Measurements from ENCODE around the gene PDE2A. TPM values are rescaled to one million over a fixed set of nuclear protein-coding genes. Genes with fewer than 3 reads are reported as not detected.

PDE2A gene
- total RNA-seq, 1 experiment from 2014 or later, result 3.7 TPM

- TF ChIP-seq, protein P1, sequence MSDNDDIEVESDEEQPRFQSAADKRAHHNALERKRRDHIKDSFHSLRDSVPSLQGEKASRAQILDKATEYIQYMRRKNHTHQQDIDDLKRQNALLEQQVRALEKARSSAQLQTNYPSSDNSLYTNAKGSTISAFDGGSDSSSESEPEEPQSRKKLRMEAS (CRISPR knock-in tag; IDR thresholded peaks at IDR 0.05), result no peak
- TF ChIP-seq, protein P2, sequence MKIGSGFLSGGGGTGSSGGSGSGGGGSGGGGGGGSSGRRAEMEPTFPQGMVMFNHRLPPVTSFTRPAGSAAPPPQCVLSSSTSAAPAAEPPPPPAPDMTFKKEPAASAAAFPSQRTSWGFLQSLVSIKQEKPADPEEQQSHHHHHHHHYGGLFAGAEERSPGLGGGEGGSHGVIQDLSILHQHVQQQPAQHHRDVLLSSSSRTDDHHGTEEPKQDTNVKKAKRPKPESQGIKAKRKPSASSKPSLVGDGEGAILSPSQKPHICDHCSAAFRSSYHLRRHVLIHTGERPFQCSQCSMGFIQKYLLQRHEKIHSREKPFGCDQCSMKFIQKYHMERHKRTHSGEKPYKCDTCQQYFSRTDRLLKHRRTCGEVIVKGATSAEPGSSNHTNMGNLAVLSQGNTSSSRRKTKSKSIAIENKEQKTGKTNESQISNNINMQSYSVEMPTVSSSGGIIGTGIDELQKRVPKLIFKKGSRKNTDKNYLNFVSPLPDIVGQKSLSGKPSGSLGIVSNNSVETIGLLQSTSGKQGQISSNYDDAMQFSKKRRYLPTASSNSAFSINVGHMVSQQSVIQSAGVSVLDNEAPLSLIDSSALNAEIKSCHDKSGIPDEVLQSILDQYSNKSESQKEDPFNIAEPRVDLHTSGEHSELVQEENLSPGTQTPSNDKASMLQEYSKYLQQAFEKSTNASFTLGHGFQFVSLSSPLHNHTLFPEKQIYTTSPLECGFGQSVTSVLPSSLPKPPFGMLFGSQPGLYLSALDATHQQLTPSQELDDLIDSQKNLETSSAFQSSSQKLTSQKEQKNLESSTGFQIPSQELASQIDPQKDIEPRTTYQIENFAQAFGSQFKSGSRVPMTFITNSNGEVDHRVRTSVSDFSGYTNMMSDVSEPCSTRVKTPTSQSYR (CRISPR knock-in tag; IDR thresholded peaks at IDR 0.05), result 0 out of 2 replicates have a peak, but pooled peaks have one; percentile 27
- peak; percentile 90 for TF ChIP-seq ZNF423 (CRISPR knock-in tag; IDR thresholded peaks at IDR 0.05)
- peaks cover 42% of the 10 kb centered on the region for H3K4me1 Mint-ChIP-seq
- ATAC-seq (peak; percentile 77), DNase-seq (ENCODE audit: low spot score) (no peak)
- no peaks in the 10 kb centered on the region for H3K27me3 Mint-ChIP-seq (ENCODE audit: low read depth)
- peaks cover 18% of the 10 kb centered on the region; the same call in 1 of the 2 replicates for H3K36me3 Mint-ChIP-seq
- ChIA-PET POLR2A (no interaction called here), CTCF (interaction anchor here (0.6 to 7.4 kb wide), 7 partner anchors 18 to 234 kb away, joined by 3 to 53 read pairs (median 3); partner anchors contain the start of gene STARD10)
- peak overlapping the region; percentile 47 for H3K27ac Mint-ChIP-seq
- H3K9me3 Mint-ChIP-seq, result no peaks in the 10 kb centered on the region
- H3K4me3 Mint-ChIP-seq, result 0 out of 2 replicates have a peak overlapping the region, but pooled peaks have one; percentile 9
Measured at GRCh38 chr11:72705442-72706365, 31.5 kb upstream of the PDE2A start.

- ATAC-seq, result no peak; the same call in 1 of the 2 replicates
- H3K27ac Mint-ChIP-seq, result peak overlapping the region; percentile 44; the same call in 1 of the 2 replicates
- H3K27me3 Mint-ChIP-seq (ENCODE audit: low read depth), result no peaks in the 10 kb centered on the region
- ChIA-PET POLR2A (no interaction called here), CTCF (interaction anchor here (1.5 to 7.4 kb wide), 5 partner anchors 20 to 233 kb away, joined by 5 to 53 read pairs (median 6); no protein-coding TSS in a partner anchor)
- peaks cover 21% of the 10 kb centered on the region; the same call in 1 of the 2 replicates for H3K36me3 Mint-ChIP-seq
- peaks cover 42% of the 10 kb centered on the region for H3K4me1 Mint-ChIP-seq
- no peak overlapping the region for H3K4me3 Mint-ChIP-seq
- DNase-seq (ENCODE audit: low spot score), result no peak
- no peaks in the 10 kb centered on the region for H3K9me3 Mint-ChIP-seq
- TF ChIP-seq JAZF1 (CRISPR knock-in tag; IDR thresholded peaks at IDR 0.05) (no peak), ELF4 (CRISPR knock-in tag; IDR thresholded peaks at IDR 0.05; ENCODE audit: low read depth) (no peak), ESRRA (CRISPR knock-in tag; IDR thresholded peaks at IDR 0.05; ENCODE audit: borderline replicate concordance) (no peak), MYBL2 (CRISPR knock-in tag; IDR thresholded peaks at IDR 0.05) (no peak), NFATC4 (CRISPR knock-in tag; IDR thresholded peaks at IDR 0.05) (no peak), ARID4B (CRISPR knock-in tag; IDR thresholded peaks at IDR 0.05; ENCODE audit: borderline replicate concordance) (no peak)
- TF ChIP-seq, protein P3, sequence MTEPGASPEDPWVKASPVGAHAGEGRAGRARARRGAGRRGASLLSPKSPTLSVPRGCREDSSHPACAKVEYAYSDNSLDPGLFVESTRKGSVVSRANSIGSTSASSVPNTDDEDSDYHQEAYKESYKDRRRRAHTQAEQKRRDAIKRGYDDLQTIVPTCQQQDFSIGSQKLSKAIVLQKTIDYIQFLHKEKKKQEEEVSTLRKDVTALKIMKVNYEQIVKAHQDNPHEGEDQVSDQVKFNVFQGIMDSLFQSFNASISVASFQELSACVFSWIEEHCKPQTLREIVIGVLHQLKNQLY (CRISPR knock-in tag; IDR thresholded peaks at IDR 0.05), result no peak
- TF ChIP-seq, protein P4, sequence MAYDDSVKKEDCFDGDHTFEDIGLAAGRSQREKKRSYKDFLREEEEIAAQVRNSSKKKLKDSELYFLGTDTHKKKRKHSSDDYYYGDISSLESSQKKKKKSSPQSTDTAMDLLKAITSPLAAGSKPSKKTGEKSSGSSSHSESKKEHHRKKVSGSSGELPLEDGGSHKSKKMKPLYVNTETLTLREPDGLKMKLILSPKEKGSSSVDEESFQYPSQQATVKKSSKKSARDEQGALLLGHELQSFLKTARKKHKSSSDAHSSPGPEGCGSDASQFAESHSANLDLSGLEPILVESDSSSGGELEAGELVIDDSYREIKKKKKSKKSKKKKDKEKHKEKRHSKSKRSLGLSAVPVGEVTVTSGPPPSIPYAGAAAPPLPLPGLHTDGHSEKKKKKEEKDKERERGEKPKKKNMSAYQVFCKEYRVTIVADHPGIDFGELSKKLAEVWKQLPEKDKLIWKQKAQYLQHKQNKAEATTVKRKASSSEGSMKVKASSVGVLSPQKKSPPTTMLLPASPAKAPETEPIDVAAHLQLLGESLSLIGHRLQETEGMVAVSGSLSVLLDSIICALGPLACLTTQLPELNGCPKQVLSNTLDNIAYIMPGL (CRISPR knock-in tag; IDR thresholded peaks at IDR 0.05), result no peak
- TF ChIP-seq, protein P5, sequence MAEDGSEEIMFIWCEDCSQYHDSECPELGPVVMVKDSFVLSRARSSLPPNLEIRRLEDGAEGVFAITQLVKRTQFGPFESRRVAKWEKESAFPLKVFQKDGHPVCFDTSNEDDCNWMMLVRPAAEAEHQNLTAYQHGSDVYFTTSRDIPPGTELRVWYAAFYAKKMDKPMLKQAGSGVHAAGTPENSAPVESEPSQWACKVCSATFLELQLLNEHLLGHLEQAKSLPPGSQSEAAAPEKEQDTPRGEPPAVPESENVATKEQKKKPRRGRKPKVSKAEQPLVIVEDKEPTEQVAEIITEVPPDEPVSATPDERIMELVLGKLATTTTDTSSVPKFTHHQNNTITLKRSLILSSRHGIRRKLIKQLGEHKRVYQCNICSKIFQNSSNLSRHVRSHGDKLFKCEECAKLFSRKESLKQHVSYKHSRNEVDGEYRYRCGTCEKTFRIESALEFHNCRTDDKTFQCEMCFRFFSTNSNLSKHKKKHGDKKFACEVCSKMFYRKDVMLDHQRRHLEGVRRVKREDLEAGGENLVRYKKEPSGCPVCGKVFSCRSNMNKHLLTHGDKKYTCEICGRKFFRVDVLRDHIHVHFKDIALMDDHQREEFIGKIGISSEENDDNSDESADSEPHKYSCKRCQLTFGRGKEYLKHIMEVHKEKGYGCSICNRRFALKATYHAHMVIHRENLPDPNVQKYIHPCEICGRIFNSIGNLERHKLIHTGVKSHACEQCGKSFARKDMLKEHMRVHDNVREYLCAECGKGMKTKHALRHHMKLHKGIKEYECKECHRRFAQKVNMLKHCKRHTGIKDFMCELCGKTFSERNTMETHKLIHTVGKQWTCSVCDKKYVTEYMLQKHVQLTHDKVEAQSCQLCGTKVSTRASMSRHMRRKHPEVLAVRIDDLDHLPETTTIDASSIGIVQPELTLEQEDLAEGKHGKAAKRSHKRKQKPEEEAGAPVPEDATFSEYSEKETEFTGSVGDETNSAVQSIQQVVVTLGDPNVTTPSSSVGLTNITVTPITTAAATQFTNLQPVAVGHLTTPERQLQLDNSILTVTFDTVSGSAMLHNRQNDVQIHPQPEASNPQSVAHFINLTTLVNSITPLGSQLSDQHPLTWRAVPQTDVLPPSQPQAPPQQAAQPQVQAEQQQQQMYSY (CRISPR knock-in tag; IDR thresholded peaks at IDR 0.05), result no peak
- TF ChIP-seq, protein P6, sequence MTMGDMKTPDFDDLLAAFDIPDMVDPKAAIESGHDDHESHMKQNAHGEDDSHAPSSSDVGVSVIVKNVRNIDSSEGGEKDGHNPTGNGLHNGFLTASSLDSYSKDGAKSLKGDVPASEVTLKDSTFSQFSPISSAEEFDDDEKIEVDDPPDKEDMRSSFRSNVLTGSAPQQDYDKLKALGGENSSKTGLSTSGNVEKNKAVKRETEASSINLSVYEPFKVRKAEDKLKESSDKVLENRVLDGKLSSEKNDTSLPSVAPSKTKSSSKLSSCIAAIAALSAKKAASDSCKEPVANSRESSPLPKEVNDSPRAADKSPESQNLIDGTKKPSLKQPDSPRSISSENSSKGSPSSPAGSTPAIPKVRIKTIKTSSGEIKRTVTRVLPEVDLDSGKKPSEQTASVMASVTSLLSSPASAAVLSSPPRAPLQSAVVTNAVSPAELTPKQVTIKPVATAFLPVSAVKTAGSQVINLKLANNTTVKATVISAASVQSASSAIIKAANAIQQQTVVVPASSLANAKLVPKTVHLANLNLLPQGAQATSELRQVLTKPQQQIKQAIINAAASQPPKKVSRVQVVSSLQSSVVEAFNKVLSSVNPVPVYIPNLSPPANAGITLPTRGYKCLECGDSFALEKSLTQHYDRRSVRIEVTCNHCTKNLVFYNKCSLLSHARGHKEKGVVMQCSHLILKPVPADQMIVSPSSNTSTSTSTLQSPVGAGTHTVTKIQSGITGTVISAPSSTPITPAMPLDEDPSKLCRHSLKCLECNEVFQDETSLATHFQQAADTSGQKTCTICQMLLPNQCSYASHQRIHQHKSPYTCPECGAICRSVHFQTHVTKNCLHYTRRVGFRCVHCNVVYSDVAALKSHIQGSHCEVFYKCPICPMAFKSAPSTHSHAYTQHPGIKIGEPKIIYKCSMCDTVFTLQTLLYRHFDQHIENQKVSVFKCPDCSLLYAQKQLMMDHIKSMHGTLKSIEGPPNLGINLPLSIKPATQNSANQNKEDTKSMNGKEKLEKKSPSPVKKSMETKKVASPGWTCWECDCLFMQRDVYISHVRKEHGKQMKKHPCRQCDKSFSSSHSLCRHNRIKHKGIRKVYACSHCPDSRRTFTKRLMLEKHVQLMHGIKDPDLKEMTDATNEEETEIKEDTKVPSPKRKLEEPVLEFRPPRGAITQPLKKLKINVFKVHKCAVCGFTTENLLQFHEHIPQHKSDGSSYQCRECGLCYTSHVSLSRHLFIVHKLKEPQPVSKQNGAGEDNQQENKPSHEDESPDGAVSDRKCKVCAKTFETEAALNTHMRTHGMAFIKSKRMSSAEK (CRISPR knock-in tag; IDR thresholded peaks at IDR 0.05; ENCODE audit: borderline replicate concordance), result no peak
Measured at GRCh38 chr11:72704783-72705265, 30.6 kb upstream of the PDE2A start.

All from WTC11 (cell line).